Measurements from ENCODE around the gene DPP10. TPM values are rescaled to one million over a fixed set of nuclear protein-coding genes. Genes with fewer than 3 reads are reported as not detected.

DPP10 gene
- total and polyA plus RNA-seq, 8 donors: 1.1 to 8.2 (median 5.8) TPM

DNA sequence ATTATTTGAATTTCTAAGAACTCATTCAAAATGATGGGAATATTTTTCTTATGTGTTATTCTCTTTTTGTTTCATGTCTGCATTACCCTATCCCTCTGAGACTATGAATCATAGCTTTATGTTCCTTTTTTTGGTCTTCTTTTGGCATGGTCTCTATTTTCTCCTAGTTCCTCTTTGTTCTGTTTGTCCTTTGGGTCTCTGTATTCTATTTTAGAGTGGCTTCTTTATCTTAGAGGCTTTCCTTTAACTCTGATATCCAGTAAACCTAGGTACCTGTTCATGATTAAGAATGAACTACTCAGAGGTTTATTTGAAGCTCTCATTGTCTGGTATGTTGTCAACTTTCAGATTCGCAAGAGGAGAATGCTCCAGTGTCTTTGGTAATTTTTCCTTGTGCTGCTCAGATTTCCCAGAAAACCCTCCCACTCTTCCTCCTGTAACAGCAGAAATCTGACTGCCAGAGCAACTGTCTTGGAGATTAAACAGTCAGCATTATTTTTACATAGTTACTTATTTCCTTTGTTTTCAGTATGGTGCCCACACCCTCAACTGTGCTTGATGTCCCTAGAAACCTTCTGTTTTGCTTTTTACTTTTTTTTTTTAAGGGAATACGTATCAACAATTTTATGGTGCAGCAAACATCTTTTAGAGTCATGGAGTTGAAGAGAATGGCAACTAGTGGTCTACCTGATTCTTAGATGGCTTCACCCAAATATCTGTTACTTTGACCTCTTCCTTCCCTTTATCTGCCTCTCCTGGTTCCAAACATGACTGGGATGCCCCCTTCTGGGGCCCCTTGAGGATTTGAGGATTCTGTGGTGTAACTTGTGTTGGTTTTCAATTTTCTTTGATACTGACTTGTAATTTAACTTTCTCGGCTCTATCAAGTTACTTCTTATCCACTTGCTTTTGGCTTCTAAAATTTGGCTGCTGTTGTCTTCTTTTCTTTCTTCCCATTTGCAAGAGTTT, 92.0 kb downstream of the DPP10 start:
- H3K36me3 ChIP-seq: no peaks in the 10 kb centered on the region
- H3K4me3 ChIP-seq: no peak overlapping the region
- intact Hi-C loops (cut with DNase I): no loop called here
- no peaks in the 10 kb centered on the region for H3K27me3 ChIP-seq
- TF ChIP-seq, protein P1, sequence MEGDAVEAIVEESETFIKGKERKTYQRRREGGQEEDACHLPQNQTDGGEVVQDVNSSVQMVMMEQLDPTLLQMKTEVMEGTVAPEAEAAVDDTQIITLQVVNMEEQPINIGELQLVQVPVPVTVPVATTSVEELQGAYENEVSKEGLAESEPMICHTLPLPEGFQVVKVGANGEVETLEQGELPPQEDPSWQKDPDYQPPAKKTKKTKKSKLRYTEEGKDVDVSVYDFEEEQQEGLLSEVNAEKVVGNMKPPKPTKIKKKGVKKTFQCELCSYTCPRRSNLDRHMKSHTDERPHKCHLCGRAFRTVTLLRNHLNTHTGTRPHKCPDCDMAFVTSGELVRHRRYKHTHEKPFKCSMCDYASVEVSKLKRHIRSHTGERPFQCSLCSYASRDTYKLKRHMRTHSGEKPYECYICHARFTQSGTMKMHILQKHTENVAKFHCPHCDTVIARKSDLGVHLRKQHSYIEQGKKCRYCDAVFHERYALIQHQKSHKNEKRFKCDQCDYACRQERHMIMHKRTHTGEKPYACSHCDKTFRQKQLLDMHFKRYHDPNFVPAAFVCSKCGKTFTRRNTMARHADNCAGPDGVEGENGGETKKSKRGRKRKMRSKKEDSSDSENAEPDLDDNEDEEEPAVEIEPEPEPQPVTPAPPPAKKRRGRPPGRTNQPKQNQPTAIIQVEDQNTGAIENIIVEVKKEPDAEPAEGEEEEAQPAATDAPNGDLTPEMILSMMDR (IDR thresholded peaks at IDR 0.05): no peak
- H3K27ac ChIP-seq: no peak overlapping the region
- H3K4me1 ChIP-seq: no peaks in the 10 kb centered on the region
- WGBS, 2 donors: 67 to 76% methylated on average over 3 of the region's 3 CpGs
- DNase-seq (no peak), ATAC-seq (peak in 2 of 4 donors; percentile 38 to 59), FAIRE-seq (no peak)
- no peaks in the 10 kb centered on the region for H3K9me3 ChIP-seq

DNA sequence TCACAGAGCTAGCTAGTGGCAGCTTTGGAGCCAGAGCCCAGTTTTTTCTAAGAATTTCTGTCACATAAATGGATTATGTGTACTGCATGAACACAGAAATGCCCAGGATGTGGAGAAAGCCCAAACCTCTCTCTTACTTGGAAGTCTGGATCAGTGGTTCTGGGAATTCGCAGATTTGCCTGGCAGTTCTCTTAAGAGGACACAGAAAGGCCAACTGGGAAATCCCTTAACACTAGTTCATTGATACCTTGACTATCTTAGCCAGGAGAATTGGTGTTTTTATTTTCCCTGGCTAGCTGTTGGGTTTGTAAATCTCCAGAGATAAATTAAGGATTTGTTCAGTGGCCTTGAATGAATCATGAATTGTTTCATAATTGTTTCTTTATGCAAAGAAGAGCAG, 95.3 kb downstream of the DPP10 start:
- no peak for ATAC-seq
- WGBS, 2 donors: 78 to 96% methylated on average over 1 of the region's 1 CpG
- TF ChIP-seq, protein P1 (IDR thresholded peaks at IDR 0.05): no peak

GRCh38 chr2:114542695-114543094, 100.3 kb downstream of the DPP10 start:
- Histone ChIP-seq H3K36me3 (no peaks in the 10 kb centered on the region), H3K4me3 (no peak overlapping the region), H3K27me3 (no peaks in the 10 kb centered on the region), H3K4me1 (peaks cover 0 to 12% (median 9%) of the 10 kb centered on the region in 3 donors), H3K9me3 (no peaks in the 10 kb centered on the region), H3K27ac (peak overlapping the region in 2 of 4 donors; percentile 13 to 72)
- DNase-seq (no peak), FAIRE-seq (no peak), ATAC-seq (peak; percentile 32 to 59 (median 44))
- TF ChIP-seq, protein P1 (IDR thresholded peaks at IDR 0.05): no peak
- intact Hi-C loops (cut with DNase I): loop anchor here in 1 of 3 donors (10.0 kb wide), 1 partner anchor 568 kb away; no protein-coding TSS in a partner anchor
- 6 to 13% methylated on average over 2 of the region's 2 CpGs for WGBS, 2 donors

More for the DNA sequence above, 95.3 kb downstream of the DPP10 start:
- Histone ChIP-seq H3K27me3 (no peaks in the 10 kb centered on the region), H3K27ac (no peak overlapping the region), H3K4me3 (no peak overlapping the region), H3K9me3 (no peaks in the 10 kb centered on the region), H3K4me1 (peaks cover 0 to under 1% (median 0%) of the 10 kb centered on the region in 3 donors), H3K36me3 (no peaks in the 10 kb centered on the region)
- intact Hi-C loops (cut with DNase I): no loop called here
- FAIRE-seq (no peak), DNase-seq (no peak)

DNA sequence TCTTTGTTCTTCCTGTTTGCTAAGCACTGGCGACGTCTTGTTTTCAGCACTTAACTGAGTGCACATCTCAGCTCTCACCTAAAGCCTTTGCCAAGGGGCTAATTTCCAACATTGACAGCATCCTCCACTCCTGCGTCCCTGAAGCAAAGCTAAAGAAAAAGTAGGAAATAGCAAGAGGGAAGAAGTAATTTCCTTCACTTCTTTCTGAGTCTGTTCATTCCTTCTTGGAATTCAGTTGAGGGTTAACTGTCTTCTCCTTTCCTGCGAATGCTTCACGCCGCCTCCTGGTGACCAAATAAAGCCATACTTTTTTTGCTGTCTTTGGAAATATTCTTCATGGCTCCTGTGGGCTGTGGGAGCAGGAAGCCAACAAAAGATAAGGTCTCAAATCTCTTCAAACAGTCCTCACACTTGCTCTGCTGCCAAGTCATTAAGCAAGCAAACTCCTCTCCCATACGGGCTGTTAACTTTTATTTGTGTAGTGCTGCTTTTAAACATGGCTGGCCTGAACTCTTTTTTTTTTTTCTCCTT, 100.9 kb downstream of the DPP10 start:
- intact Hi-C loops (cut with DNase I): loop anchor here in 1 of 3 donors (10.0 kb wide), 1 partner anchor 568 kb away; no protein-coding TSS in a partner anchor
- peak; percentile 76 to 84 (median 80) for ATAC-seq
- Histone ChIP-seq H3K36me3 (no peaks in the 10 kb centered on the region), H3K27me3 (no peaks in the 10 kb centered on the region), H3K4me1 (peaks cover 0 to 12% (median 9%) of the 10 kb centered on the region in 3 donors), H3K9me3 (no peaks in the 10 kb centered on the region), H3K27ac (peak overlapping the region in 2 of 4 donors; percentile 13 to 72), H3K4me3 (no peak overlapping the region)
- FAIRE-seq: no peak
- peak in 3 of 6 donors; percentile 18 to 39 (median 32) for DNase-seq
- TF ChIP-seq, protein P1 (IDR thresholded peaks at IDR 0.05): peak in 3 of 4 donors; percentile 4 to 24 (median 10)
- 1% methylated on average over 7 of the region's 7 CpGs for WGBS, 2 donors
